Sigmoid colon (tissue), 4 donors: ENCODE results near the gene PROK1.

Experiments
- CTCF ChIP-seq, 4 experiments: fragments of 450-650 bp in 3 of 4; fragments of 200-600 bp in 1 of 4; IDR thresholded peaks; one replicate each; pipeline ENCODE4 v1.5.1; 2016 to 2019; ENCODE audit warnings: antibody characterized with exemption in 4 of 4, mild to moderate bottlenecking in 3 of 4, moderate library complexity in 2 of 4
- EP300 ChIP-seq, 4 donors: sonication (generic); formaldehyde crosslinking; IDR thresholded peaks; one replicate each; pipeline ENCODE4 v1.6.1; 2017; ENCODE audit warnings: antibody characterized with exemption in 4 of 4
- POLR2A ChIP-seq, 2 donors: fragments of 450-650 bp; IDR thresholded peaks; one replicate each; pipeline ENCODE4 v1.6.1; 2016; ENCODE audit warnings: antibody characterized with exemption in 2 of 2, mild to moderate bottlenecking in 2 of 2, moderate library complexity in 2 of 2
- POLR2AphosphoS5 ChIP-seq, 4 donors: sonication (generic); formaldehyde crosslinking; IDR thresholded peaks; one replicate each; pipeline ENCODE4 v1.6.1; 2017; ENCODE audit warnings: antibody characterized with exemption in 4 of 4

- TF ChIP-seq CTCF (IDR thresholded peaks at IDR 0.05) (no peak), POLR2AphosphoS5 (IDR thresholded peaks at IDR 0.05) (no peak), EP300 (IDR thresholded peaks at IDR 0.05) (no peak), POLR2A (IDR thresholded peaks at IDR 0.05) (no peak)
Measured at GRCh38 chr1:110492573-110492972, 41.6 kb downstream of the PROK1 start.
